A673 (cell line): ENCODE results near the gene DNAI1. TPM values are rescaled to one million over a fixed set of nuclear protein-coding genes. Genes with fewer than 3 reads are reported as not detected.

Experiments used
- BruUV-seq: library from RNA; stranded (reverse); fragments of 400-500 nt; replicated peaks from 2 replicates; lab custom pipeline; 2021; lab: Mats Ljungman, UMichigan
- CTCF ChIA-PET: fragments of 300-600 bp; sonication (Branson Sonifier 250); formaldehyde crosslinking; loops from one replicate; lab custom pipeline; 2022; ENCODE audit warnings: antibody characterized with exemption; lab: Charles Lee
- POLR2A ChIA-PET: fragments of 300-600 bp; sonication (Branson Sonifier 250); formaldehyde crosslinking; loops from one replicate; lab custom pipeline; 2022; ENCODE audit warnings: antibody characterized with exemption; ENCODE audit not compliant: low non-redundant PET; lab: Charles Lee
- DNase-seq: peaks from one replicate; pipeline ENCODE4 v3.0.0-alpha.2; 2015; ENCODE audit warnings: low spot score
- H3K27ac ChIP-seq: fragments of 200-600 bp; sonication (generic); 2 replicates; pipeline ENCODE4 v1.5.1; 2016; ENCODE audit warnings: mixed run types, low read depth, mild to moderate bottlenecking, mixed read lengths, antibody characterized with exemption, low read length; ENCODE audit not compliant: poor library complexity, severe bottlenecking
- H3K27me3 ChIP-seq: fragments of 200-600 bp; sonication (generic); replicated peaks from 2 replicates; pipeline ENCODE4 v1.6.1; 2017; ENCODE audit warnings: mixed run types, low read depth, mild to moderate bottlenecking, mixed read lengths, antibody characterized with exemption, low read length; ENCODE audit not compliant: insufficient read depth, poor library complexity
- H3K36me3 ChIP-seq: fragments of 200-600 bp; sonication (generic); 2 replicates; pipeline ENCODE4 v1.6.1; 2016; ENCODE audit warnings: mixed run types, mild to moderate bottlenecking, mixed read lengths, antibody characterized with exemption, low read length; ENCODE audit not compliant: insufficient read depth, poor library complexity, severe bottlenecking
- H3K4me1 ChIP-seq: fragments of 200-600 bp; sonication (generic); 2 replicates; pipeline ENCODE4 v1.6.1; 2017; ENCODE audit warnings: mixed run types, mild to moderate bottlenecking, mixed read lengths, antibody characterized with exemption, low read length; ENCODE audit not compliant: insufficient read depth, poor library complexity, severe bottlenecking
- H3K4me3 ChIP-seq: fragments of 200-600 bp; sonication (generic); 2 replicates; pipeline ENCODE4 v1.5.1; 2016; ENCODE audit warnings: low read depth, mixed run types, mild to moderate bottlenecking, mixed read lengths, low read length; ENCODE audit not compliant: poor library complexity, severe bottlenecking
- H3K9me3 ChIP-seq: fragments of 200-600 bp; sonication (generic); 2 replicates; pipeline ENCODE4 v1.6.1; 2016; ENCODE audit warnings: mixed run types, low read depth, mild to moderate bottlenecking, mixed read lengths, antibody characterized with exemption, low read length; ENCODE audit not compliant: poor library complexity, severe bottlenecking
- EZH2 ChIP-seq: fragments of 200-600 bp; sonication (generic); IDR thresholded peaks from 2 replicates; pipeline ENCODE4 v1.6.1; 2017; ENCODE audit warnings: borderline replicate concordance, low read depth, mild to moderate bottlenecking, mixed read lengths, antibody characterized with exemption, low read length; ENCODE audit not compliant: poor library complexity, severe bottlenecking
- intact Hi-C: fragments of 100-400 bp; cut with micrococcal nuclease; formaldehyde crosslinking; loops from one replicate; pipeline ENCODE4 v1.10.0; 2022; ENCODE audit not compliant: unreplicated experiment
- total RNA-seq: library from RNA; stranded (reverse); gene quantifications from 2 replicates; pipeline ENCODE4 v1.2.3, GENCODE V29; 2021
- TF ChIP-seq, protein P1 (sequence below): fragments of 300-800, 200-600 bp; sonication (generic); conservative IDR thresholded peaks from 2 replicates; pipeline ENCODE4 v1.5.1; 2017; ENCODE audit warnings: low read depth, mild to moderate bottlenecking, antibody characterized with exemption, low read length, moderate library complexity, mixed read lengths

The DNAI1 gene
- total RNA-seq, 1 experiment from 2014 or later, result not detected

DNA sequence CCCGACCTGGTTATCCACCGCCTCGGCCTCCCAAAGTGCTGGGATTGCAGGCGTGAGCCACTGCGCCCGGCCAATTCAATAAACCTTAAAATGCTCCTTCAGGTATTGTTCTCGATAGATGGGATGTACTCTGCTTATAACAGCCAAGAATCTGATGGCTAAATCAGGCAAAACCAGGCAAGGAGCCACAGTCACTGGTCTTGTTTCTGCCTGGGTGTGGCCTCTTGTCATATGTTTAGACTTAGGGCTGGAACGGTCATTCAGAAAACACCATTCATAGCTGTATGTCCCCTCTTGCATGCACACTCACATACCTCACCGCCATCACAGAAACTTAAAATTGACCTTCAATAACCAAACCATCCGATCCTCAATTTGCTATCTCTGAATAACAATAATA is 8.0 kb upstream of the DNAI1 start:
- no peak for DNase-seq
- intact Hi-C loops, result no loop called here
- Histone ChIP-seq H3K9me3 (no peaks in the 10 kb centered on the region), H3K27ac (no peak overlapping the region), H3K36me3 (no peaks in the 10 kb centered on the region), H3K4me1 (peaks cover 35% of the 10 kb centered on the region), H3K27me3 (no peaks in the 10 kb centered on the region), H3K4me3 (no peak overlapping the region)
- no peak for TF ChIP-seq EZH2
- TF ChIP-seq, protein P1, sequence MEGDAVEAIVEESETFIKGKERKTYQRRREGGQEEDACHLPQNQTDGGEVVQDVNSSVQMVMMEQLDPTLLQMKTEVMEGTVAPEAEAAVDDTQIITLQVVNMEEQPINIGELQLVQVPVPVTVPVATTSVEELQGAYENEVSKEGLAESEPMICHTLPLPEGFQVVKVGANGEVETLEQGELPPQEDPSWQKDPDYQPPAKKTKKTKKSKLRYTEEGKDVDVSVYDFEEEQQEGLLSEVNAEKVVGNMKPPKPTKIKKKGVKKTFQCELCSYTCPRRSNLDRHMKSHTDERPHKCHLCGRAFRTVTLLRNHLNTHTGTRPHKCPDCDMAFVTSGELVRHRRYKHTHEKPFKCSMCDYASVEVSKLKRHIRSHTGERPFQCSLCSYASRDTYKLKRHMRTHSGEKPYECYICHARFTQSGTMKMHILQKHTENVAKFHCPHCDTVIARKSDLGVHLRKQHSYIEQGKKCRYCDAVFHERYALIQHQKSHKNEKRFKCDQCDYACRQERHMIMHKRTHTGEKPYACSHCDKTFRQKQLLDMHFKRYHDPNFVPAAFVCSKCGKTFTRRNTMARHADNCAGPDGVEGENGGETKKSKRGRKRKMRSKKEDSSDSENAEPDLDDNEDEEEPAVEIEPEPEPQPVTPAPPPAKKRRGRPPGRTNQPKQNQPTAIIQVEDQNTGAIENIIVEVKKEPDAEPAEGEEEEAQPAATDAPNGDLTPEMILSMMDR, result no peak
- CTCF ChIA-PET, result no interaction called here
- POLR2A ChIA-PET, result no interaction called here
- BruUV-seq, result no TSS peak

DNA sequence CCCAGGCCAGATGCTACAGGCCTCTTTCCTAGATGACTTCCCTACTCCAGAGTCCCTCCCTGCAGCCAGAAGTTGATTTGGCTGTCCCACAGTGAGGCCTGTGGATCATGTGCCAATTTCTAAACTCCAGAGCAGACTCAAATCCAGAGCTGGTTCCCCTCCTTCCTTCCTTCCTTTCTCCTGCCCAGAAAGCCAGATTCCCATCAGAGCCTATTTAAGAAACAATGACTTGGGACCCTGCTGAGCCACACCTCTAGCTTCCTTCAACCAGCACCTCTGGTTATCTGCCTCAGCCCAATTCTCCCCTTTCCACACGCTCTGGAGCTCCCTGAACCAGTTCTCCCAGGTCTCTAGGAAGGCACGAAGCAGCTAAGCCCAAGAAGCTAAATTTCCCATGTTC is 7.5 kb upstream of the DNAI1 start:
- no peak for DNase-seq
- Histone ChIP-seq H3K9me3 (no peaks in the 10 kb centered on the region), H3K36me3 (no peaks in the 10 kb centered on the region), H3K4me1 (peaks cover 39% of the 10 kb centered on the region), H3K27ac (no peak overlapping the region), H3K27me3 (no peaks in the 10 kb centered on the region), H3K4me3 (no peak overlapping the region)
- POLR2A ChIA-PET, result no interaction called here
- BruUV-seq, result no TSS peak
- intact Hi-C loops, result no loop called here
- CTCF ChIA-PET, result no interaction called here
- TF ChIP-seq, protein P1, result no peak
- no peak for TF ChIP-seq EZH2

DNA sequence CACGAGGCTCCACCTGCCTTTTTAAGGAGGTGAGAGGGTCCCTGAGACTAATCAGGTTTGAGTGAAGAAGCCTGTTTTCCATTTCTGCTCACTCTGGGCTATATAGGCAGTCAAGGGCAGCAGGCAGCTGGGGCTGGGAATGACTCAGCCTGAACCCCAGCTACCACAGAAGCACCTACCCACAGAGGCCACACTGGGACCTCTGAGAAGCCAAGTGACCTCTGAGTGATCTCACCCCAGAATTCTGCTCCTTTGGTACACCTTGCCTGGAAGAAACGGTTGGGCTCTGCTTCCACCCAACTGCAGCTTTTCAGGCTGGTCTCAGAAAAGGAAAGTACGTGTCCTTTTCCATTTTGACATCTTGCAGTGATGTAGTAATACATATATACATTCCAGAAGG is 7.1 kb upstream of the DNAI1 start:
- BruUV-seq, result no TSS peak
- Histone ChIP-seq H3K4me1 (peaks cover 39% of the 10 kb centered on the region), H3K9me3 (no peaks in the 10 kb centered on the region), H3K36me3 (no peaks in the 10 kb centered on the region), H3K27ac (no peak overlapping the region), H3K27me3 (no peaks in the 10 kb centered on the region), H3K4me3 (no peak overlapping the region)
- no peak for TF ChIP-seq EZH2
- TF ChIP-seq, protein P1, result no peak
- no peak for DNase-seq
- intact Hi-C loops, result no loop called here
- POLR2A ChIA-PET, result no interaction called here
- CTCF ChIA-PET, result no interaction called here
